HEK293 (cell line): ENCODE data around the gene ITGB3.

ENCODE experiments used
- KLF10 ChIP-seq: fragments of 450-650 bp; IDR thresholded peaks from 2 replicates; pipeline ENCODE4 v1.5.1; 2018; ENCODE audit warnings: missing biosample characterization, mild to moderate bottlenecking, missing genetic modification characterization
- KLF16 ChIP-seq: fragments of 450-650 bp; formaldehyde crosslinking; IDR thresholded peaks from 2 replicates; pipeline ENCODE4 v1.5.1; 2017; ENCODE audit warnings: missing biosample characterization, missing genetic modification characterization
- YY1 ChIP-seq: fragments of 450-650 bp; formaldehyde crosslinking; IDR thresholded peaks from 2 replicates; pipeline ENCODE4 v1.5.1; 2018; ENCODE audit warnings: missing biosample characterization, missing genetic modification characterization
- ZBTB7A ChIP-seq: fragments of 450-650 bp; formaldehyde crosslinking; IDR thresholded peaks from 2 replicates; pipeline ENCODE4 v1.5.1; 2016; ENCODE audit warnings: low read depth, missing biosample characterization, missing genetic modification characterization
- ZFP37 ChIP-seq: fragments of 450-650 bp; formaldehyde crosslinking; IDR thresholded peaks from 2 replicates; pipeline ENCODE4 v1.5.1; 2016; ENCODE audit warnings: missing biosample characterization, missing genetic modification characterization
- ZNF121 ChIP-seq: fragments of 450-650 bp; formaldehyde crosslinking; IDR thresholded peaks from 2 replicates; pipeline ENCODE4 v1.5.1; 2016; ENCODE audit warnings: missing biosample characterization, missing genetic modification characterization
- ZNF16 ChIP-seq: fragments of 450-650 bp; formaldehyde crosslinking; IDR thresholded peaks from 2 replicates; pipeline ENCODE4 v1.5.1; 2016; ENCODE audit warnings: low read depth, missing biosample characterization, missing genetic modification characterization
- ZNF274 ChIP-seq, 2 experiments: fragments of 200-500 bp in 1 of 2; fragments of 450-650 bp in 1 of 2; sonication (Bioruptor generic) in 1 of 2; formaldehyde crosslinking in 1 of 2; IDR thresholded peaks; 2 replicates each; pipeline versions ENCODE4 v1.5.1 to v1.6.1; 2014 to 2016; ENCODE audit warnings: borderline replicate concordance in 1 of 2, inconsistent platforms in 1 of 2, low read length in 1 of 2, missing biosample characterization in 1 of 2, missing genetic modification characterization in 1 of 2
- ZNF449 ChIP-seq: fragments of 450-650 bp; formaldehyde crosslinking; IDR thresholded peaks from 2 replicates; pipeline ENCODE4 v1.5.1; 2017; ENCODE audit warnings: missing biosample characterization, mild to moderate bottlenecking, missing genetic modification characterization, moderate library complexity
- ZNF561 ChIP-seq: fragments of 450-650 bp; IDR thresholded peaks from 2 replicates; pipeline ENCODE4 v1.5.1; 2018; ENCODE audit warnings: missing biosample characterization, missing genetic modification characterization, borderline replicate concordance
- ZNF626 ChIP-seq: fragments of 450-650 bp; sonication (Bioruptor Pico); formaldehyde crosslinking; IDR thresholded peaks from 2 replicates; pipeline ENCODE4 v1.5.1; 2018; ENCODE audit warnings: missing biosample characterization, missing genetic modification characterization, inconsistent platforms
- ZNF785 ChIP-seq: fragments of 450-650 bp; formaldehyde crosslinking; IDR thresholded peaks from 2 replicates; pipeline ENCODE4 v1.5.1; 2016; ENCODE audit warnings: missing biosample characterization, missing genetic modification characterization
- TF ChIP-seq, protein P1 (sequence below): fragments of 450-650 bp; formaldehyde crosslinking; IDR thresholded peaks from 2 replicates; pipeline ENCODE4 v1.5.1; 2016; ENCODE audit warnings: missing biosample characterization, missing genetic modification characterization
- TF ChIP-seq, protein P2 (sequence below): fragments of 450-650 bp; formaldehyde crosslinking; IDR thresholded peaks from 2 replicates; pipeline ENCODE4 v1.5.1; 2016; ENCODE audit warnings: missing biosample characterization, missing genetic modification characterization, borderline replicate concordance

GRCh38 chr17:47320879-47321502 lies 67.4 kb downstream of the ITGB3 start:
- no peak for TF ChIP-seq ZNF449 (tag by site-specific recombination)
- no peak for TF ChIP-seq ZNF16 (tag by site-specific recombination)
- TF ChIP-seq, protein P1, sequence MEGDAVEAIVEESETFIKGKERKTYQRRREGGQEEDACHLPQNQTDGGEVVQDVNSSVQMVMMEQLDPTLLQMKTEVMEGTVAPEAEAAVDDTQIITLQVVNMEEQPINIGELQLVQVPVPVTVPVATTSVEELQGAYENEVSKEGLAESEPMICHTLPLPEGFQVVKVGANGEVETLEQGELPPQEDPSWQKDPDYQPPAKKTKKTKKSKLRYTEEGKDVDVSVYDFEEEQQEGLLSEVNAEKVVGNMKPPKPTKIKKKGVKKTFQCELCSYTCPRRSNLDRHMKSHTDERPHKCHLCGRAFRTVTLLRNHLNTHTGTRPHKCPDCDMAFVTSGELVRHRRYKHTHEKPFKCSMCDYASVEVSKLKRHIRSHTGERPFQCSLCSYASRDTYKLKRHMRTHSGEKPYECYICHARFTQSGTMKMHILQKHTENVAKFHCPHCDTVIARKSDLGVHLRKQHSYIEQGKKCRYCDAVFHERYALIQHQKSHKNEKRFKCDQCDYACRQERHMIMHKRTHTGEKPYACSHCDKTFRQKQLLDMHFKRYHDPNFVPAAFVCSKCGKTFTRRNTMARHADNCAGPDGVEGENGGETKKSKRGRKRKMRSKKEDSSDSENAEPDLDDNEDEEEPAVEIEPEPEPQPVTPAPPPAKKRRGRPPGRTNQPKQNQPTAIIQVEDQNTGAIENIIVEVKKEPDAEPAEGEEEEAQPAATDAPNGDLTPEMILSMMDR, result no peak
- TF ChIP-seq, protein P2, sequence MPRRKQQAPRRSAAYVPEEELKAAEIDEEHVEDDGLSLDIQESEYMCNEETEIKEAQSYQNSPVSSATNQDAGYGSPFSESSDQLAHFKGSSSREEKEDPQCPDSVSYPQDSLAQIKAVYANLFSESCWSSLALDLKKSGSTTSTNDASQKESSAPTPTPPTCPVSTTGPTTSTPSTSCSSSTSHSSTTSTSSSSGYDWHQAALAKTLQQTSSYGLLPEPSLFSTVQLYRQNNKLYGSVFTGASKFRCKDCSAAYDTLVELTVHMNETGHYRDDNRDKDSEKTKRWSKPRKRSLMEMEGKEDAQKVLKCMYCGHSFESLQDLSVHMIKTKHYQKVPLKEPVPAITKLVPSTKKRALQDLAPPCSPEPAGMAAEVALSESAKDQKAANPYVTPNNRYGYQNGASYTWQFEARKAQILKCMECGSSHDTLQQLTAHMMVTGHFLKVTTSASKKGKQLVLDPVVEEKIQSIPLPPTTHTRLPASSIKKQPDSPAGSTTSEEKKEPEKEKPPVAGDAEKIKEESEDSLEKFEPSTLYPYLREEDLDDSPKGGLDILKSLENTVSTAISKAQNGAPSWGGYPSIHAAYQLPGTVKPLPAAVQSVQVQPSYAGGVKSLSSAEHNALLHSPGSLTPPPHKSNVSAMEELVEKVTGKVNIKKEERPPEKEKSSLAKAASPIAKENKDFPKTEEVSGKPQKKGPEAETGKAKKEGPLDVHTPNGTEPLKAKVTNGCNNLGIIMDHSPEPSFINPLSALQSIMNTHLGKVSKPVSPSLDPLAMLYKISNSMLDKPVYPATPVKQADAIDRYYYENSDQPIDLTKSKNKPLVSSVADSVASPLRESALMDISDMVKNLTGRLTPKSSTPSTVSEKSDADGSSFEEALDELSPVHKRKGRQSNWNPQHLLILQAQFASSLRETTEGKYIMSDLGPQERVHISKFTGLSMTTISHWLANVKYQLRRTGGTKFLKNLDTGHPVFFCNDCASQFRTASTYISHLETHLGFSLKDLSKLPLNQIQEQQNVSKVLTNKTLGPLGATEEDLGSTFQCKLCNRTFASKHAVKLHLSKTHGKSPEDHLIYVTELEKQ (tag by site-specific recombination), result no peak
- no peak for TF ChIP-seq KLF10 (tag by site-specific recombination)
- TF ChIP-seq ZNF626 (tag by site-specific recombination), result no peak
- TF ChIP-seq KLF16, result no peak
- TF ChIP-seq ZNF561 (tag by site-specific recombination), result no peak
- no peak for TF ChIP-seq ZNF121 (tag by site-specific recombination)
- no peak for TF ChIP-seq ZFP37 (tag by site-specific recombination)
- TF ChIP-seq YY1, result no peak
- no peak for TF ChIP-seq ZNF785 (tag by site-specific recombination)
- TF ChIP-seq ZNF274 (IDR thresholded peaks at IDR 0.05; ENCODE audit: low read length), result no peak
- TF ChIP-seq ZNF274 (tag by site-specific recombination; IDR thresholded peaks at IDR 0.05; ENCODE audit: borderline replicate concordance), result no peak
- TF ChIP-seq ZBTB7A (tag by site-specific recombination), result no peak
